Subcutaneous adipose tissue (tissue), 4 donors: ENCODE measurements around the gene CTNNBIP1. TPM values are rescaled to one million over a fixed set of nuclear protein-coding genes. Genes with fewer than 3 reads are reported as not detected.

Experiments
- CTCF ChIP-seq: fragments of 450-650 bp; IDR thresholded peaks from one replicate; pipeline ENCODE4 v1.5.1; 2016; ENCODE audit warnings: low read depth, mild to moderate bottlenecking, control low read depth, antibody characterized with exemption, moderate library complexity
- total RNA-seq, 4 donors: library from RNA; depleted of rRNA; stranded (reverse); fragments of >200 nt; gene quantifications; one replicate each; pipeline ENCODE4 v1.1.0, GENCODE V29; 2016

The CTNNBIP1 gene
- total RNA-seq, 4 donors from 2014 or later: 10.8 to 45.2 (median 17.1) TPM

DNA sequence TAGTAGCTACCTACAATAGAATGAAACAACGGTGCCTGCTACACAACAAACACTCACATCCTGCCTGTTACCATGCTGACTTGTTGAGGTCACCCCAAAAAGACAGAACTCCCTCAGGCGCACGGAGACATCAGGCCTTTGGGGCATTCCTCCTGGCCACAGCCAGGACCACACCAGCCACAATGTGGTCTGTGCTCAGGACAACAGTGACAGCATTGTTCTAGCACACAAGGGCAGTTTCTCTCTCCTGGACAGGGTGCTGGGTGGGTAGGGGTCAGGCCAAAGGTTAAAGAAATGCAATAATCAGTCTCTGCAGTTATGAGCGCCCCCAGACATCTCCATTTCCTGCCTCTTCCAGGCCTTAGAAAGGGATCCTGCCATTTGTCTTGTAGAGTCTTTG, 39.5 kb downstream of the CTNNBIP1 start:
- TF ChIP-seq CTCF: no peak

- no peak for TF ChIP-seq CTCF
Measured at GRCh38 chr1:9869831-9870251, 40.2 kb downstream of the CTNNBIP1 start.

DNA sequence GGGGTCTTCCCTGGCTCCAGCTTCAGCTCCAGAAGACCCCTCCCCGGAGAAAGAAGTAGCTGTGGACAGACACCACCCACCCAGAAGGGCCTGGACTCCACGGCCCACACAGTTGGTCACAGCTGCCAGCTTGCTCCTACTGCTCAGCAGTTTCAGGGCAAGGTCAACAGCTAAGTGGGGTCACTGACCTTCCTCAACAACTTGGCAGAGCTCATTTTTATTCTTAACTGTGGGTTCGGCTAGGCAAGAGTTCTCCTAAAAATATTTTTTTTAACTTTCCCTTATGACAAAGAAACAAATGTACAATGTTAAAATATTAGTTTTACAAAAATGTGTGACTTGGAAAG, 41.9 kb downstream of the CTNNBIP1 start:
- no peak for TF ChIP-seq CTCF

DNA sequence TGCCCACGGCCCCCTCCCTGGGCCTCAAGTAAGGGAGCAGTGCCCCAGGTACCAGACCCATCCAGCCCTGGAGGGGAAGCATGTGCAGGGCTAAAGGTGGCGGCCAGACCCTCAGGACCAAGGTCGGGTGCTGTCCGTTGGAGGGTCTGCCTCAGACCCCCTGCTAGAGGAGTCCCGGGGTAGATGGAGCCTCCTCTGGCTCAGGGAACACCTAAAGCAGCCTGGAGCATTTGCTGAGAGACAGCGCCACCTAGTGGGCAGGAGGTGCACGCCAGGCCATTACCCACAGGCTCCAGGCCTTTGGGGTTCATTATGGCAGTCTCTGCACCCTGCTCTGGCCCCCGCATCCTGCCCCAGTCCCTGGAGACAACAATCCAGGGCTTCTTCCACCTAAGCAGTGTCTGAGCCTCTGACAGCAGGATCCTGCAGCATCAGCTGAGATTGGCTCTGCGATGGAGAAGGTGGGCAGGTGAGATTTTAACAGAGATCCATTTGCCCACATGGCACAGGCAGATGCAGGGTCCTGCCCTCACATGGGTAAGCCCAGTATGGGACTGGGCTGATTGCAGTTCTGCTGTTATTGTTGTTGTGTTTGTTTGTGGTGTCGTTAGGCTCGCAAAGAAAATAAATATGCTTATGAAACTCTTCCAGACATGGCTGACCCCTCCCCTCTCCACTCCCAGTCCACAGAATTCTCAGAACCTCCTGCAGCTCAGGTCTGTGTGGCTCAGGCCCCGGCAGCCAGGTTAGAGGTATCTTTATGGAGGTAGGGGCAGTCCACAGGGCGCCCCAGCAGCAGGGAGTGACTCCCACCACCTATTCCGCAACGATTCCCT, 42.4 kb downstream of the CTNNBIP1 start:
- no peak for TF ChIP-seq CTCF

DNA sequence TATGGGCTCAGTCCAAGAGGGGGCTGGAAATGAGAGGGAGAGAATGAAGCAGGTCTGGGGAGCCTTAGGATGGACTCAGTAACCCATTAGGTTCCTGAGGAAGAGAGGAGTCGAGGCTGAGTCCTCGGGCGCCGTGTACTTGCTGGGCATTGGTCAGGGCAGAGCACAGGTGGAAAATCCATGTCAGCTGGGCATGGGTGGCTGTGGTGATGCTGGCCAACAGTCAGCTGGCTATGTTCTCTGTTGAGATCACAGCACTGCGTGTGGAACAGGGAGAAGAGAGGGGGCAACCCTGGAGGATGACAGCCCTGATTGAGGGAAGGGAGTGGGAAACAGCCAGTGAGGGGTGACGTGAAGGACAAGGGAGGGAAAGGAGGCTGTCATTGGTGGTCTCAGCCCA, 43.2 kb downstream of the CTNNBIP1 start:
- TF ChIP-seq CTCF: no peak

DNA sequence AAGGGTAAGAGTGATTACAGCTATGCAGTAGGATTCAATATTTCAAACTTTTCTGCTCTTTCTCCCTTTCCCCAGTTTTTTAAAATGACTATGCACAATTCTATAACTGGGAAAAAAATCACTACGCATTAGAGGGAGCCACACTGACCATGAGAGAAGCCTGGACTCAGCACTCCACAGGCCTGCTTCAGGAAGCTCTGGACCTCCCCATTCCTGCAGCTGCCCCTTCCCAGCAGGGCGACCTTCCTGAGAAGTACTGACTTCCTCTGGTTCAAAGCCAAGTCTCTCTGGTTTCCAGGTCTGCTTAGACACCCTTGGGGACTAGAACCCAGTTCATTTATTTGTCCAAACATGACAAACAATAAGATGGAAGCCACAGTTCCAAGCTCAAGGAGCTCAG, 44.3 kb downstream of the CTNNBIP1 start:
- no peak for TF ChIP-seq CTCF

GRCh38 chr1:9863371-9863770, 46.7 kb downstream of the CTNNBIP1 start:
- no peak for TF ChIP-seq CTCF
